ENCODE results near the gene C20orf141.
A peak's percentile ranks its signal among the peaks of the same experiment; 100 is the strongest.
"Not testable (repeated sequence)": the region's sequence is repeated elsewhere in the genome, so short reads cannot be mapped to it uniquely, and the experiment has no call there.

C20orf141 gene

GRCh38 chr20:2814587-2815051 lies at the start of gene C20orf141:
TSS of gene C20orf141 (plus strand) at chr20:2814987. CDS start at chr20:2815185, 198 bp downstream.
- peak; percentile 100 for DNase-seq

DNA sequence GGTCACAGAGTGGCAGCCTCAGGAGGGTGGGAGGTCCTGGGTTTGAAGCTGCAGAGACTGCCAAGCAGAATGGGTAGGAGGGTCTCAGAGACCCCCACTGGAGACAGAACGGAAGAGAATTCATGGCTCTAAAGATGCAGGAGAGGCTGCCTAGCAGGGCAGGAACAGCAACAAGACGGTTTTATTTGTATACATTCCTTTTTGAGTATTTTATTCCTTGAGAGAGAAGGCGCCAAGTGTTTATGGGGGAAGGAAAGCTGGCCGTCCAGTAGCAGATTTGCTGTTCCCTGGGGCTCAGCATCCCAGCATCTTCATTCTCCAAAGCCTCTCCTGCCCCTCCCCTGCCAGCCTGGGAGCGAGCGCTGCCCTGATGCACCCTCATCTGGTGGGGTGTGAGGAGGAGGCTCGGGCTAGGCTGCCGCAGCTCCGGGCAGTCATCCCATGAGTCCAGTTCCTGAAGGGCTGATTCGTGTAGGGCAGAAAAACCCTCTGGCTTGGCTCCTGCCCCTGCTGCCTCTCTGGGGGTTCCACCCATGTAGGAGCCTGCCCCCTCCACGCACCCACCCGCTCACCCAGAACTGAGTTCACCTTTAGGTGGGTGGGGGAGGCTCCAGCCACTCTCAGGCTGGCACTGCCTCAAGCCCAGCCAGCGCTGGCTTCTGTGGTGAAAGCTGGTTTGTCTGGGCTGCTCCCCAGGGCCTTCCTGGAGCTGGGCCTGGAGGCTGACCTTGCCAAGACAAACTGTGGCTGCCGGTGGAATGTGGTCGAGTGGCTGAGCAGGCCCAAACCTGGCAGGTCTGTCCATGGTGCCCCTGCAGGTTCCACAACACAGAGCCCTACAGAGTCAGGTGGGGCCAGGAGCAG lies 46.8 kb upstream of the C20orf141 start:
- DNase-seq: peak; percentile 38

GRCh38 chr20:2768632-2769015 lies 46.2 kb upstream of the C20orf141 start:
- DNase-seq: no peak

DNA sequence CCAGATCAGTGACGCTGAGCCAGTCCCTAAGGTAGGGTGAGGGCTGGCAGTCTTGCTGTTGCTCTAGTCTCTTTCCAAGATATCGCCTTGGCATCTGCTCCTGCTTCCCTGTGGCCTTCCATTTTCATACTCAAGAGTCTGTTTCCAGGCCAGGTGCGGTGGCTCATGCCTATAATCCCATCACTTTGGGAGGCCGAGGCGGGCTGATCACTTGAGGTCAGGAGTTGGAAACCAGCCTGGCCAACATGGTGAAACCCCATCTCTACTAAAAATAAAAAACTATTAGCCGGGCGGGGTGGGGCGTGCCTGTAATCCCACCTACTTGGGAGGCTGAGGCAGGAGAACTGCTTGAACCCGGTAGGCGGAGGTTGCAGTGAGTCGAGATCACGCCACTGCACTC lies 44.7 kb upstream of the C20orf141 start:
- not testable (repeated sequence) for DNase-seq

- peak; percentile 10 for DNase-seq
These were observed 43.1 kb upstream of the C20orf141 start for GRCh38 chr20:2771631-2772080.

- DNase-seq: no peak
These were observed 41.0 kb upstream of the C20orf141 start for GRCh38 chr20:2773812-2774211.

DNA sequence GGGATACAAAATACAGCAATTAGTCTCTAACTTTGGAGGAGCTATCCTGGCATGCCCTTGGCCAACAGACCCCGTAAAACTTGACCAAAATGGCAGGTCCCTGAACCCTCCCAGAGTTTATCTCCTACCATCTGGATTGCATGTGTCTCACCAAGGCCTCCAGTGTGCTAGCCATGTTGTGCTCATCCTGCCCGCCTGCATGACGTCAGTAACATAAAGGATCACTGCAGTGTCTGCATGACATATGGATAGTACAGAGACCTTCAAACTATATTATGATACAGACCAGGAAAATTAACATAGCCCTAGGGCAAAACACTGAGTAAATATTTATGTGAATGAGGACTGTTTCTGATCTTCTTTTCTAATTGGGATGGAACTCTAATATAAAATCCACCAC lies 39.6 kb upstream of the C20orf141 start:
- peak; percentile 36 for DNase-seq

DNA sequence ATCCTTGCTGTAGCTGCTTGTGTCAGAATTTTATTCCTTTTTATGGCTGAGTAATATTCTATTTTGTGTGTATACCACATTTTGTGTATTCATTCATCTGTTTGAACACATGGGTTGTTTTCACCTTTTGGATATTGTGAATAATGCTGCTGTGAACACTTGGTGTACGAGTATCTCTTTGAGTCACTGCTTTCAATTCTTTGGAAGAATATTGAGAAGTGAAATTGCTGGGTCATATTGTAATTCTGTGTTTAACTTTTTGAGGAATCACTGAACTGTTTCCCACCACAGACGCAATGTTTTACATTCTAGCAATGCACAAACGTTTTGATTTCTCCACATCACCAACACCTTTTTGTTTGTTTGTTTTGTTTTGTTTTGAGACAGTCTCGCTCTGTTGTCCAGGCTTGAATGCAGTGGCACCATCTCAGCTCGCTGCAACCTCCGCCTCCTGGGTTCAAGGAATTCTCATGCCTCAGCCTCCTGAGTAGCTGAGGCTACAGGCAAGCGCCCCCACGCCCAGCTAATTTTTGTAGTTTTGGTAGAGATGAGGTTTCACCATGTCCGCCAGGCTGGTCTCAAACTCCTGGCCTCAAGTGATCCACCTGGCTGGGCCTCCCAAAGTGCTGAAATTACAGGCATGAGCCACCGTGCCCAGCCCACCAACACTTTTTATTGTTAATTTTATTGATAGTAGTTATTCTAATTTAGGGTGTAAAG lies 36.0 kb upstream of the C20orf141 start:
- no peak for DNase-seq

DNA sequence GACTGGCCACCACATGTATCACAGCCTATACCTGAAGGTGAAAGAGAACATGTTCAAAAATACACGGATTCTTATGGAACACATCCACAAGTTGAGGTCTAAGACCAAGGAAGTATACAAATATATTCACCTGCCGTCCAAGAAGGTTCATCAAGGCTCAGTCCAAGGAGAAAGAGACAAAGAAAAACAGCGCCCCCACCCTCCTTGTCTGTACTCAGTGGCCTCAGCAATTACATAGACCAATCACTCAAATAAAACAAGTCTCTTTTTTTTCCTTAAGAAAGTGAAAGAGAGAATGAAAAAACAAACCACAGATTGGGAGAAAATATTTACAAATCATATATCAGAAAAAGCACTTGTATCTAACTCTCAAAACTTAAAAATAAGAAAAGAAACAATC lies 33.8 kb upstream of the C20orf141 start:
- no peak for DNase-seq

GRCh38 chr20:2783908-2784566 lies 30.8 kb upstream of the C20orf141 start:
- no peak for DNase-seq

- DNase-seq: no peak
These were observed 21.3 kb upstream of the C20orf141 start for GRCh38 chr20:2793471-2793870.

DNA sequence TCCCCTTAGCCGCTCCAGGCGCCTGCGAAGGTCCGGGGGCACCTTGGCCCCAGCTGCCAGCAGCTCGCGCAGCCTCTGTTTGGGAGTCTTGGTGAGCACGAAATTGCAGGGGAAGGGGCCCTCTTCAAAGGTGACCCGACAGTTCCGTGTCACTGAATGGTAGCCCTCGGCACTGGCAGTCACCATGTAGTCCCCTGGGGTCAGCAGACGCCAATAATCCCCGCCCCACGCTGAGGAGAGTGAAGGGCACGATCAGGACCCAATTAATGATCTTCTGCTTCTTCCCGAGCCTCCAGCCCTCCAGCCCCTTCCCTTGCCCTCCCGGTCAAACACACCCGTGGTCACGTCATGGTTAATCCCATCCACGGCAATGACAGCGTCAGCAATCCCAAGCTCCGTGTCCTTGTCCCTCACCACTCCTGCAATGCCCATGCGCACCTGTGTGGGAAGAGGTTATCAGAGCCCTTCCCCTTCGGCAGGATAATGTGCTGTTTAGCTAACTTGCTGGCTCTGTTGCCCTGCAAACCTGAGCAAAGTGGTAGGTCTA lies 20.5 kb upstream of the C20orf141 start:
- no peak for DNase-seq

DNA sequence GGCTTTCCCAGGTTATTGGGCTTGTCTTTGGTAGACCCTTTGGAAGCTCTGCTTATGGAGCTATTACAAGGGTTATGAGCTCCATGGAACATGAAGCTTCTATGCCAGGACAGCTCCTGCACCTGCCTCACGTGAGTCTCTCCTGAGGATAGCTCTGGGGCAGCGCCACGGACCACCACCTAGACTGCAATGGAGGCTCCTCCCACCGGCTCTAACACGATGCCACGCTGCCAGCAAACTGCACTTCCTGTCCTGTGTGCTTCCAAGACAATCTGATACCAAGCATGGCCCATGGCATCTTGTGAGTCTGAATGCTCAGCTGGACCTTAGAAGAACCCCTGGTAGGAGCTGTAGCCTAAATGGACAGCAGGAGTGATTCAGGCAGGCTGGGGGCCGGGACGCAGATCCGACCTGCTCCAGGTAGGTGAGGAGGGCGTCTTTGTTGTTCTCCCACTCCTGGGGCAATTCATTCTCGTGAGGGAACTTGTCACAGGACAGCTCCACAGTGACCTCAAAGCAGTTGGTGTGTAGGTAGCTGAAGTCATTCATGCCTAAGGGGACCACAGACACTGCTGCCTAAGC lies 19.8 kb upstream of the C20orf141 start:
- DNase-seq: no peak

DNA sequence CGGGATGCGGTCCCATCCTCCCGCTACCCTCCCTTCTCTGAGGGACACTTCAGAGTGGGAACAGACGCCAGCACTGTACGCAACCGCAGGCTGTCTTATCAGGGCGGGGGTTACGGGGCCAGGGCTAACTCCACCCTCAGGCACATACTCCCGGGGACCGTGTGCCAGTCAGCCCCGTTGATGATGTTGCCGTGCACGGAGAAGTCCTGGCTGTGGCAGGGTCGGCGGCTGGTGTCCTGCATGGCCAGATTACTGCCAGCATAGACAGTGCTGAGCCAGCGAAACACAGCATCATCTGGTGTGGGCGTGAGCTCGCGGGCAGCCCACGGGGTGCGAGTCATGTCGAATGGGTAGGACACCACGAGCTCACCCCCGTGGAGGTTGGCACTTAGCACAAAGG lies 19.3 kb upstream of the C20orf141 start:
- DNase-seq: no peak

DNA sequence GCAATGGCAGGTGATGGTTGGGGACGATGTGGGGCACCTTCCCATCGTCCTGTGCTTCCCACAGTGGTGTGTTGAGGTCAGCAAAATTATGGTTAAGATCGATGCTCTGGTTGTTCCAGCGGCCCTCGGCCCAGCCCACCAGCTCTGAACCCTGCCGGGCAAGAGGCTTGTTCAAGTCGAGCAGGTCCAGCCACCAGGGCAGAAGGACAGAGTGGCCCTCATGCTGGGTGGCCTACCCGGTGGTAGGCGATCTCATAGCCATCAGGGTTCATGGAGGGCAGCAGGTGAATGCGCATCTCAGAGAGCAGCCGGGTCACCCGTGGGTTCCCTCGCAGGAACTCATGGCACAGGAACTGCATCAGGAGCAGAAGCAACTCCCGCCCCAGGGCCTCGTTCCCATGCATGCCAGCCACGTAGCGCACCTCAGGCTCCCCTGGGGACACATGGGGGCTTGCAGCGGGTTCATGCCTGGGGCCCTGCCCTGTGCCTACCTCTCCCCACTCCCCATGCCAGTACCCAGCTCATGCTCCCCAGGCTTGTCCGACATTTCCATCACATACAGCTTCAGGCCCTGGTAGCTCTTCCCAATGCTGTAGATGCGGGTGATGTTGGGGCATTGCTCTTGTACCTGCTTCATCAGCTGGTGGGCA lies 18.7 kb upstream of the C20orf141 start:
- DNase-seq: no peak

GRCh38 chr20:2797136-2797983 lies 17.4 kb upstream of the C20orf141 start:
- no peak for DNase-seq

- DNase-seq: no peak
These were observed 16.5 kb upstream of the C20orf141 start for GRCh38 chr20:2798095-2798805.

DNA sequence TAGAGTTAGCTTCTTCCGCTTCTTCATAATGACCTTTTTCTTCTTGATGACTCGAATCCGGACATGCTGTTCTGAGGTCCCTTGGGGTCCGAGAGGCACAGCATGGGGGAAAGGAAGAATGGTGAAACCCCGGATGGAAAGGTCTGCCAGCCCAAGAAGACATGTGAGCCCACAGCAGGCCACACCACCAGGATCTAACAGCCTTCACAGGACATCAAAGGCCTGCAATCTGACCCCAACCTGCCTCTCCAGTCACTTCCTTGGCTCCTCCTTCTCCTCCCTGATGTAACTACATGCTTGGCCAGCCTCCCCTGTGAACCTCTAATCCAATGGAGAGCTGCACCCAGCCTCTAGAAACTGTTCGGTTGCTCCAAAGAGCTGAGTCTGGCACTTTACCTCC lies 16.0 kb upstream of the C20orf141 start:
- DNase-seq: no peak

DNA sequence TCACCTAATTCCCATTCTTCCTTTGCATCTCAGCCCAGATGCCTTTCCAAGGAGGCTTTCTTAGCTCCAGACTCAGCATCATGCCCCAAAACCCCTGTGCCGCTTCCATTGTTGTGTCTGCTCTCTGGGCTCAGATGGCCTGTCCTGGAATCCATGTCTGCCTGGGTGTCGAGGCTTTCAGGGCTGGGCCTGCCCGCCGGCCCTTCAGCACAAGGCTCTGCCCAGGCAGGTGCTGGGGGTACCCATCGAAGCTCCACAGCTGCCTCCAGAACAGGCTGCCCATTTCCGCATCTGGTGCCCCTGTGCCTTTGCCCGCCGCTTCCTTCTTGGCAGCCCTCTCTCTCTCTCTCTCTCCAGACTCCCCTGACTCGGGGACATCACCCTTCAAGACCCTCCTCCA lies 15.5 kb upstream of the C20orf141 start:
- DNase-seq: no peak

DNA sequence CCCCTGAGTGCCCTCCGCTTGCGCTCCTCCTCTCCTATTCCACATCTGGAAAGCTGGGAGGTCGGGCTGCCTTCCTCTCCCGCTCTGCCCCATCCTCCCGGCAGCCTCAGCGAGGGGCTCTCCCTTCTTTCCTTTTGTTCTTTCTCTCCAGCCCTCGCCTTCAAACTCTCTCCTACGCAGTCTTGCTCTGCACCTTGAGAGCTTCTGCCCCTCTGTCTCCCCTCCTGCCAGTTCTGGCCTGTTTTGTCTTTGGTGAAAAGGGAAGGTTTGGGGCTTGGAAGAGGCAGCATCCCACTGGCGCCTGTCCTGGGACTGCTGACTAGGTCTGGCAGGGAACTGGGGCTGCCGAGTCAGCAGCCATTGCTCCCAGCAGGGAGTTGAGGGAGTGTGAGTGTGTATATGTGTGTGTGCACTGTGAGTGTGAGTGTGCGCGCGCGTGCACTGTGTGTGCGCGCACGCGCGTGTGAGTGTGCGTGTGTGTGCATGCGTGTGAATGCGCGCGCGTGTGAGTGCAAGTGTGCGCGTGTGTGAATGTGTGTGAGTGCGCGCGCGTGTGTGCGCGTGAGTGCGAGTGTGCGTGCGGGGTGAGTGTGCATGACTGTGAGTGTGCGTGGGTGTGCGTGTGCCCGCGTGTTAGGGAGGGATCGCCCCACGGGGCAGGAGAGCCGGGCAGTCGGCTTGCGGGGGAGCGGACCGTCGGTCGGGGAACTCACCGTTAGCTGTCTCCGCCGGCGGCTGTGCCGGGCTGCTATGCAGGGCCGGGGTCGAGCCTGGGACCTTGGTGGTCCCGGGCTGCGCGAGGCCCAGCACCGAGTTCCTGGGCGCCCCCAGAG lies 14.9 kb upstream of the C20orf141 start:
- DNase-seq: peak; percentile 25

All from fibroblast of upper back skin (primary cell).